Astrocyte of the spinal cord (primary cell): ENCODE measurements around the gene ETFB.

Experiments
- DNase-seq: peaks from one replicate; pipeline ENCODE4 v3.0.0; 2011; ENCODE audit warnings: low read depth, low spot score
- H3K4me3 ChIP-seq: 2 replicates; pipeline ENCODE4 v1.5.1; 2011; ENCODE audit warnings: low read depth, mild to moderate bottlenecking, low read length, moderate library complexity
- in situ Hi-C: cut with HindIII; loops from 2 replicates; pipeline ENCODE4 v1.10.0; 2017; ENCODE audit warnings: low sequenced_read_pairs
- TF ChIP-seq, protein P1 (sequence below): IDR thresholded peaks from 2 replicates; pipeline ENCODE4 v1.5.1; 2012; ENCODE audit warnings: low read depth, mild to moderate bottlenecking, low read length, inconsistent platforms

ETFB gene

DNA sequence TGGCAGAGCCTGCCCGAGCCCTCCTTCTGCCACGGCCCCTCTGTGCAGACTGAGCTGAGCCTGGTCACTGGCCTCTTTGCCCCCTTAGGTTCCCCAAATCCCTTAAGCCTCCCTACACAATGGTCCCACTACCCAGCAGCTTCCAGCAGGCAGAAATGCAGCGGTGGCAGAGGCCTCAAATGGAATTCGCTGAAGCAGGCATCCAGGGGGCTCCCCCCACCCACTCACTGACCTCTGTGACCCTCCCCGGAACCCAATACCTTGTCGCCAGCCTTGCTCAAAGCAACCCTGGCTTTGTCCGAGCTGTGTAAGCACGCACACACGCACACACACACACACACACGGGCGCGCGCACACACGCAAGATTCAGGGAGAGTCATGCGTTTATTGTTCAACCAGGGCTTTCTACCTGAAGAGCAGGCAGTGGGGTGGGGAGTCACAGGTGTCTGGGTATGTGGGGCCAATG lies 21.8 kb upstream of the ETFB start, which contains the start of gene LIM2:
TSS of gene LIM2 (minus strand) at position 51 of the 466 bp plus-strand sequence. CDS start 531 bp downstream, outside the sequence.
- no peak for DNase-seq
- no peak within 1 kb of the TSS for H3K4me3 ChIP-seq
- TF ChIP-seq, protein P1, sequence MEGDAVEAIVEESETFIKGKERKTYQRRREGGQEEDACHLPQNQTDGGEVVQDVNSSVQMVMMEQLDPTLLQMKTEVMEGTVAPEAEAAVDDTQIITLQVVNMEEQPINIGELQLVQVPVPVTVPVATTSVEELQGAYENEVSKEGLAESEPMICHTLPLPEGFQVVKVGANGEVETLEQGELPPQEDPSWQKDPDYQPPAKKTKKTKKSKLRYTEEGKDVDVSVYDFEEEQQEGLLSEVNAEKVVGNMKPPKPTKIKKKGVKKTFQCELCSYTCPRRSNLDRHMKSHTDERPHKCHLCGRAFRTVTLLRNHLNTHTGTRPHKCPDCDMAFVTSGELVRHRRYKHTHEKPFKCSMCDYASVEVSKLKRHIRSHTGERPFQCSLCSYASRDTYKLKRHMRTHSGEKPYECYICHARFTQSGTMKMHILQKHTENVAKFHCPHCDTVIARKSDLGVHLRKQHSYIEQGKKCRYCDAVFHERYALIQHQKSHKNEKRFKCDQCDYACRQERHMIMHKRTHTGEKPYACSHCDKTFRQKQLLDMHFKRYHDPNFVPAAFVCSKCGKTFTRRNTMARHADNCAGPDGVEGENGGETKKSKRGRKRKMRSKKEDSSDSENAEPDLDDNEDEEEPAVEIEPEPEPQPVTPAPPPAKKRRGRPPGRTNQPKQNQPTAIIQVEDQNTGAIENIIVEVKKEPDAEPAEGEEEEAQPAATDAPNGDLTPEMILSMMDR: no peak
- in situ Hi-C loops: no loop called here

DNA sequence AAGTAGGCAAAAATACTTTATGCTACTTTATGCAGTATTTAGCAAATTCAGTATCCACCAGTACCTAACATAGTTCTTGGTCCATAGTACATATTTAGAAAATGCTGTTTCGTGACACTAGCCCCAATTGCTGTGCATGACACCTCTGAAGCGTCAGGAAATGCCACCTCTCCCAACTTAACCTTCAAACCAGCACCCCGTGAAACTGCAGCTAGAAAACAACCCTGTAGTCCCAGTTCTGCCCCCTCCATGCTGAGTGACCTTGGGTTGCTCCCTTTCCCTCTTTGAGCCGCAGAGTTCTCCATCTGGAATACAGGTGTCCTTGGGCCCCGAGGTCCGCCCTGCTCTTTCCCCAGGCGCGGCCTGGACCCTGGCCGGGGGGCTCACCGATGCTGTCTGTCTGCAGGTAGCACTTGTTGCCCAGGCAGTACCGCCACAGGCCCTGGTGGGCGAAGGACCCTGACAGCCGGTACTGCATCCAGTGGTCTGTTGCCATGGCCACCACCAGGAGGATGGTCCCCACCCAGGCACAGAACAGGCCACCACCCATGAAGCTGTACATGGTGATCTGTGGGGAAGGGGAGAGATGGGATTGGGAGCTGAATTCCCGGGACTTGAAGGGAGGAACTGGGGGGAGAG lies 20.8 kb upstream of the ETFB start:
- no peak for DNase-seq
- no peak overlapping the region for H3K4me3 ChIP-seq
- TF ChIP-seq, protein P1: no peak
- in situ Hi-C loops: no loop called here

DNA sequence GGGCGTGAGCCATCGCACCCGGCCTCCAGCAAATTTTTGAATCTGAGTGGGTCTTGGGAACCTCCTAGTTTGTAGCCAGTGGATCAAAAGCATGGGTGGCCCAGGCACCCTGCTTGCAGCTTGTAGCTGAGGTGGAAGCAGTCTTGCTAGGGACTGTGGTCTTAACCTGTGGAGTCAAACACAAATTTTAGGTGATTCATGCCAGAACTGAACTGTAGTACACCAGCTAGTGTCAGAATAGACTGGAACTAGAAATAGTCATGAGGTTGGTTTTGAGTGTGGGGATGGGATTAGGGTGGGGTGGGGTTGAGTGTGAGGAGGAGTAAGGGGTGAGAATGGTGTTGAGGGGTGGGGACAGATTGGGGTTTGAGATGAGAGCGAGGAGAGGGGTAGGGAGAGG lies 15.8 kb upstream of the ETFB start:
- H3K4me3 ChIP-seq: no peak overlapping the region
- in situ Hi-C loops: no loop called here
- DNase-seq: no peak
- TF ChIP-seq, protein P1: no peak

DNA sequence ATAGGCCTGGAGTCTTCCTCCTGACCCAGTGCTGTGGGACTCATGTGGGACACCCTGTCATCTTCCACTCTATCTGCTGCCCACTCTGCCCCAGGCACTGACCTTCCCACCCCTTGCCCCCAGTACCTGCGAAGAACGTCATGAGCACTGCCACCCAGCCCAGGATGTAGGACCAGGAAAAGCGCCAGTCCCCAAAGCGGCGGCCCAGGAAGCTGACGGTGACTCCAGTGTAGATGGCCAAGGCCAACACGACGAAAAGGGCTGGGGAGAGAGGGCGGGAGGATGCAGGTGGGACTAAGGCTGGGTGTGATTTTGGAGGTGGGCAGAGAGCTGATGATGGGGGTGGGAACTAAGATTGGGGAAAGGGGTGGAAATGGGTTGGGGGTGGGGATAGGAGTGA lies 14.2 kb upstream of the ETFB start:
- no peak overlapping the region for H3K4me3 ChIP-seq
- in situ Hi-C loops: no loop called here
- no peak for DNase-seq
- TF ChIP-seq, protein P1: no peak

DNA sequence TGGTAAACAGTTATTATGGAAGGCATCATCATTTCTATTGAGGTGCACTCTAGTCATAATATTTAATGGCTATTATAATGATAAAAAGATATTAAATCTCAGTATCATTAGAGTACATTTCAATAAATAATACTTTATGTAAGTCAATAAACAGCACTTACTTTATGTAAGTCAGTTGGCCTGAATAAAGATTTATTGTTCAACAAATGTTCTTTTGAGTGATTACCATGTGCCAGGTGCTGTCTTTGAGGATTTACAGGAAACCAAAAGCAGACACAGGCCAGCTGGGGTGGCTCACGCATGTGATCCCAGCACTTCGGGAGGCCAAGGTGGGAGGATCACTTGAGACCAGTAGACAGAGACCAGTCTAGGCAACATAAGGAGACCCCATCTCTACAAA lies 11.2 kb upstream of the ETFB start:
- no peak overlapping the region for H3K4me3 ChIP-seq
- no peak for DNase-seq
- in situ Hi-C loops: no loop called here
- TF ChIP-seq, protein P1: no peak

DNA sequence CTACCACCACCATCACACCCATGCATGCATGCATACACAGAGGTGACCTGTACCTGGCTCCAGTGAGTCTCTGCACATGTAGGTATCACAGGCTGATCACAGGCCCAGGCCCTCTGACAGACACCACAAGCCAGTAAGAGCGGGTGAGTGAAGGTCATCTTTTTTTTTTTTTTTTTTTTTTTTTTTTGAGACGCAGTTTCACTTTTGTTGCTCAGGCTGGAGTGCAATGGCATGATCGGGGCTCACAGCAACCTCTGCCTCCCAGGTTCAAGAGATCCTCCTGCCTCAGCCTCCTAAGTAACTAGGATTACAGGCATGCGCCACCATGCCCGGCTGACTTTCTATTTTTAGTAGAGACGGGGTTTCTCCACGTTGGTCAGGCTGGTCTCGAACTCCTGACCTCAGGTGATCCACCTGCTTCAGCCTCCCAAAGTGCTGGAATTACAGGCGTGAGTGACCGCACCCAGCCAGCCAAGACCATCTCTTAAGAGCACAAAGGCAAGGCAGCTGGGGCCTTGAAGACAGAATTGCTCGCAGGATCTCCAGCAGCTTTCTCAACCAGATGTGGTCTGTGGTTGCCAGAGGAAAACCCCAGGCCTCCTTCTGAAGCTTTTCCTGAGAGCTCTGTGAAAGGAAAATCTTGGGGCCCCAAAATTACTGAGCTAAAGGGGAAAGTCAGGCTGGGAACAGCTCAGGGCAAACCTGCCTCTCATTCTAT lies 9.5 kb upstream of the ETFB start:
- TF ChIP-seq, protein P1: no peak
- no peak overlapping the region for H3K4me3 ChIP-seq
- in situ Hi-C loops: no loop called here
- no peak for DNase-seq
